A549 (cell line): Measurements from ENCODE around the gene GIT1.

Experiments
- HEYL ChIP-seq: fragments of 250-450 bp; sonication (Bioruptor Pico); IDR thresholded peaks from 2 replicates; pipeline ENCODE4 v1.8.0; 2021; ENCODE audit warnings: mild to moderate bottlenecking, moderate library complexity
- KDM5A ChIP-seq: fragments of 200-600 bp; sonication (generic); IDR thresholded peaks from 2 replicates; pipeline ENCODE4 v1.6.1; 2016; ENCODE audit warnings: antibody characterized with exemption, mild to moderate bottlenecking

GRCh38 chr17:29620779-29621500, 31.5 kb upstream of the GIT1 start:
- TF ChIP-seq KDM5A (no peak), HEYL (no peak)
